SK-N-SH (cell line): ENCODE measurements around the gene CPPED1. TPM values are rescaled to one million over a fixed set of nuclear protein-coding genes. Genes with fewer than 3 reads are reported as not detected.

Experiments
- CTCF ChIA-PET: fragments of 300-600, 350-600 bp; formaldehyde crosslinking; extraction: SDS; loops from one replicate; lab custom pipeline; 2021; lab: Yijun Ruan, JAX
- POLR2A ChIA-PET: fragments of 350-600 bp; sonication (Branson Sonifier 250); formaldehyde crosslinking; extraction: SDS; loops from one replicate; lab custom pipeline; 2020; ENCODE audit warnings: antibody characterized with exemption, inconsistent platforms; lab: Yijun Ruan, JAX
- DNase-seq: peaks from one replicate; pipeline ENCODE4 v3.0.0; 2012
- H2AFZ ChIP-seq: fragments of 200-600 bp; sonication (generic); 2 replicates; pipeline ENCODE4 v1.8.1; 2016; ENCODE audit warnings: antibody characterized with exemption, mild to moderate bottlenecking, low read depth
- H3F3A ChIP-seq: fragments of 200-600 bp; sonication (generic); replicated peaks from 2 replicates; pipeline ENCODE3; 2016; ENCODE audit warnings: antibody characterized with exemption, mild to moderate bottlenecking; ENCODE audit not compliant: insufficient read depth
- H3K27ac ChIP-seq, 2 experiments: fragments of 200-500 bp in 1 of 2; fragments of 200-600 bp in 1 of 2; sonication (Bioruptor generic) in 1 of 2; sonication (generic), shearing (Covaris generic) in 1 of 2; 2 replicates each; pipeline versions ENCODE4 v1.5.1 to v1.6.1; 2014 to 2016; ENCODE audit warnings: low read depth in 2 of 2, inconsistent platforms in 1 of 2, low read length in 1 of 2, mild to moderate bottlenecking in 1 of 2, mixed read lengths in 1 of 2
- H3K27me3 ChIP-seq: fragments of 200-600 bp; sonication (generic), shearing (Covaris generic); 2 replicates; pipeline ENCODE4 v1.6.1; 2016; ENCODE audit warnings: mixed run types; ENCODE audit not compliant: insufficient read depth
- H3K36me3 ChIP-seq, 2 experiments: fragments of 200-500 bp in 1 of 2; fragments of 200-600 bp in 1 of 2; sonication (Bioruptor generic) in 1 of 2; sonication (generic) in 1 of 2; replicated peaks in 1 of 2; 2 replicates each; pipeline versions ENCODE3 to v1.5.1; 2014 to 2016; ENCODE audit warnings: low read length in 1 of 2, mild to moderate bottlenecking in 1 of 2; ENCODE audit not compliant: insufficient read depth in 2 of 2, control insufficient read depth in 1 of 2
- H3K4me1 ChIP-seq, 2 experiments: fragments of 200-500 bp in 1 of 2; fragments of 200-600 bp in 1 of 2; sonication (Bioruptor generic) in 1 of 2; sonication (generic), shearing (Covaris generic) in 1 of 2; 2 replicates each; pipeline versions ENCODE4 v1.5.1 to v1.6.1; 2014 to 2016; ENCODE audit warnings: low read depth in 1 of 2, low read length in 1 of 2, mixed run types in 1 of 2; ENCODE audit not compliant: insufficient read depth in 2 of 2, control insufficient read depth in 1 of 2
- H3K4me2 ChIP-seq: fragments of 200-600 bp; sonication (generic), shearing (Covaris generic); 2 replicates; pipeline ENCODE4 v1.6.1; 2017; ENCODE audit warnings: mixed run types
- H3K4me3 ChIP-seq, 2 experiments: fragments of 200-500 bp in 1 of 2; fragments of 200-600 bp in 1 of 2; sonication (Bioruptor generic) in 1 of 2; sonication (generic), shearing (Covaris generic) in 1 of 2; 2 replicates each; pipeline versions ENCODE4 v1.5.1 to v1.8.1; 2014 to 2016; ENCODE audit warnings: low read depth in 2 of 2, inconsistent platforms in 1 of 2, low read length in 1 of 2, mild to moderate bottlenecking in 1 of 2, mixed read lengths in 1 of 2, moderate library complexity in 1 of 2
- H3K79me2 ChIP-seq: fragments of 200-600 bp; sonication (generic); 2 replicates; pipeline ENCODE4 v1.8.1; 2017; ENCODE audit warnings: mild to moderate bottlenecking; ENCODE audit not compliant: insufficient read depth
- H3K9ac ChIP-seq: fragments of 200-600 bp; sonication (generic); 2 replicates; pipeline ENCODE4 v1.6.1; 2017; ENCODE audit warnings: mixed run types
- H3K9me2 ChIP-seq: fragments of 200-600 bp; sonication (generic); 2 replicates; pipeline ENCODE4 v1.6.1; 2017; ENCODE audit warnings: mixed run types
- H3K9me3 ChIP-seq: fragments of 200-600 bp; sonication (generic); 2 replicates; pipeline ENCODE4 v1.6.1; 2017; ENCODE audit warnings: mixed run types, mild to moderate bottlenecking, moderate library complexity
- H4K20me1 ChIP-seq: fragments of 200-600 bp; sonication (generic); 2 replicates; pipeline ENCODE4 v1.6.1; 2017; ENCODE audit warnings: mild to moderate bottlenecking, mixed run types; ENCODE audit not compliant: insufficient read depth
- CHD2 ChIP-seq: fragments of 150-350 bp; IDR thresholded peaks from 2 replicates; pipeline ENCODE4 v1.6.1; 2018; ENCODE audit warnings: low read length; ENCODE audit not compliant: partially characterized antibody
- CTCF ChIP-seq: fragments of 200-600 bp; sonication (generic); IDR thresholded peaks from 2 replicates; pipeline ENCODE4 v1.6.1; 2017; ENCODE audit warnings: antibody characterized with exemption, mild to moderate bottlenecking, moderate library complexity
- EP300 ChIP-seq, 2 experiments: IDR thresholded peaks; 2 replicates each; pipeline versions ENCODE4 v1.4.0 to v1.6.1; 2012; ENCODE audit warnings: borderline replicate concordance in 1 of 2, low read depth in 1 of 2, low read length in 1 of 2
- FOSL2 ChIP-seq: IDR thresholded peaks from 2 replicates; pipeline ENCODE4 v1.4.0; 2012; ENCODE audit warnings: low read depth, mild to moderate bottlenecking, moderate library complexity, borderline replicate concordance
- IRF3 ChIP-seq: fragments of 150-350 bp; IDR thresholded peaks from 2 replicates; pipeline ENCODE4 v1.6.1; 2016; ENCODE audit warnings: mild to moderate bottlenecking, low read depth, low read length
- JUND ChIP-seq: IDR thresholded peaks from 2 replicates; pipeline ENCODE4 v1.4.0; 2012
- MEF2A ChIP-seq: IDR thresholded peaks from 2 replicates; pipeline ENCODE4 v1.4.0; 2012; ENCODE audit warnings: low read depth, borderline replicate concordance
- MXI1 ChIP-seq: IDR thresholded peaks from 2 replicates; pipeline ENCODE4 v1.6.1; 2012; ENCODE audit warnings: mild to moderate bottlenecking, low read depth, low read length, improper control_type of control experiment
- NFIC ChIP-seq: IDR thresholded peaks from 2 replicates; pipeline ENCODE4 v1.4.0; 2012; ENCODE audit warnings: borderline replicate concordance
- NRF1 ChIP-seq: IDR thresholded peaks from 2 replicates; pipeline ENCODE4 v1.6.1; 2012; ENCODE audit warnings: low read depth, mild to moderate bottlenecking, low read length
- PBX3 ChIP-seq: IDR thresholded peaks from 2 replicates; pipeline ENCODE4; 2012
- POLR2AphosphoS5 ChIP-seq: IDR thresholded peaks from 2 replicates; pipeline ENCODE4 v1.6.1; 2012; ENCODE audit warnings: low read depth, low read length
- RAD21 ChIP-seq: IDR thresholded peaks from 2 replicates; pipeline ENCODE4 v1.6.1; 2012; ENCODE audit warnings: mild to moderate bottlenecking, low read length
- REST ChIP-seq: IDR thresholded peaks from 2 replicates; pipeline ENCODE4 v1.6.1; 2012; ENCODE audit warnings: mild to moderate bottlenecking, low read depth, low read length, moderate library complexity
- RXRA ChIP-seq: IDR thresholded peaks from 2 replicates; pipeline ENCODE4 v1.4.0; 2012; ENCODE audit warnings: low read depth, mild to moderate bottlenecking, borderline replicate concordance
- SMC3 ChIP-seq: IDR thresholded peaks from 2 replicates; pipeline ENCODE4 v1.6.1; 2012; ENCODE audit warnings: low read depth, low read length, improper control_type of control experiment
- TAF1 ChIP-seq: IDR thresholded peaks from 2 replicates; pipeline ENCODE4 v1.6.1; 2012; ENCODE audit warnings: low read depth, mild to moderate bottlenecking, low read length, moderate library complexity, borderline replicate concordance
- TEAD4 ChIP-seq: IDR thresholded peaks from 2 replicates; pipeline ENCODE4 v1.4.0; 2012; ENCODE audit warnings: mild to moderate bottlenecking, borderline replicate concordance; ENCODE audit not compliant: insufficient read depth
- USF1 ChIP-seq: IDR thresholded peaks from 2 replicates; pipeline ENCODE4 v1.4.0; 2012; ENCODE audit warnings: low read depth, borderline replicate concordance
- USF2 ChIP-seq: fragments of 150-350 bp; IDR thresholded peaks from 2 replicates; pipeline ENCODE4 v1.6.1; 2017; ENCODE audit warnings: antibody characterized with exemption, low read length, low read depth, borderline replicate concordance
- YY1 ChIP-seq: IDR thresholded peaks from 2 replicates; pipeline ENCODE4 v1.4.0; 2012; ENCODE audit warnings: low read depth, mild to moderate bottlenecking
- WGBS: methylation state at CpG from one replicate; pipeline ENCODE4 v1.1.6; 2017; ENCODE audit warnings: low lambda C conversion rate; 5-methylcytosine and 5-hydroxymethylcytosine counted together
- polyA plus RNA-seq, 3 experiments: library from polyadenylated mRNA; depleted of rRNA; stranded (reverse); fragments of >200 nt; gene quantifications; 2 replicates each; pipeline ENCODE4 v1.2.3, GENCODE V29; 2012

The CPPED1 gene
- 11.9 and 13.9 TPM in 2 replicates for polyA plus RNA-seq (2012; rRNA removed)
- 14.9 and 15.0 TPM in 2 replicates for polyA plus RNA-seq (2012; cell fraction: cytosol; rRNA removed)
- polyA plus RNA-seq (2012; cell fraction: nucleus; rRNA removed) = 9.7 and 11.9 TPM in 2 replicates

GRCh38 chr16:12803203-12804093 is at the start of gene CPPED1:
Gene CPPED1 (minus strand): TSS chr16:12803887. CDS start chr16:12803776, 111 bp downstream.
- CTCF ChIA-PET = interaction anchor here (0.8 kb wide), 1 partner anchor 230 kb away, joined by 4 read pairs; no protein-coding TSS in a partner anchor
- peak; percentile 95 for DNase-seq
- Histone ChIP-seq H3K9me3 (no peaks in the 10 kb centered on the region), H4K20me1 (no peaks in the 10 kb centered on the region), H3K4me2 (peak within 1 kb of the TSS; percentile 87), H3K9ac (peak within 1 kb of the TSS; percentile 82), H2AFZ (peak within 1 kb of the TSS; percentile 87), H3K4me3 (peak within 1 kb of the TSS; percentile 75 to 82), H3F3A (peaks cover 16% of the 10 kb centered on the region), H3K79me2 (peaks cover 50% of the 10 kb centered on the region), H3K36me3 (peaks cover 0 to 3% of the 10 kb centered on the region in 2 experiments), H3K9me2 (no peaks in the 10 kb centered on the region), H3K27ac (peak within 1 kb of the TSS; percentile 88 to 97), H3K27me3 (no peaks in the 10 kb centered on the region), H3K4me1 (peaks cover 7 to 8% of the 10 kb centered on the region in 2 experiments; a peak in 1 of 4 replicates)
- POLR2A ChIA-PET = interaction anchor here (0.7 to 1.8 kb wide), 6 partner anchors 15 to 51 kb away, joined by 3 to 6 read pairs (median 4); no protein-coding TSS in a partner anchor
- 3% methylated on average over 28 of the region's 56 CpGs for WGBS
- no peak for TF ChIP-seq RXRA
- no peak for TF ChIP-seq JUND
- peak; percentile 97 for TF ChIP-seq TAF1
- no peak for TF ChIP-seq MEF2A
- peak; percentile 98 for TF ChIP-seq YY1
- TF ChIP-seq MXI1 = peak; percentile 63; the same call in 1 of the 2 replicates
- TF ChIP-seq IRF3 = no peak; the same call in 1 of the 2 replicates
- peak; percentile 30; the same call in 1 of the 2 replicates for TF ChIP-seq NRF1
- no peak for TF ChIP-seq TEAD4
- peak; percentile 26 for TF ChIP-seq SMC3
- no peak for TF ChIP-seq CTCF
- no peak for TF ChIP-seq NFIC
- no peak; the same call in 1 of the 2 replicates for TF ChIP-seq PBX3
- no peak for TF ChIP-seq FOSL2
- TF ChIP-seq EP300 (IDR thresholded peaks at IDR 0.05; ENCODE audit: borderline replicate concordance in 1 of 2, low read depth in 1 of 2, low read length in 1 of 2) = peak in 1 of 2 experiments; percentile 42; a peak in 1 of 4 replicates
- TF ChIP-seq USF2 = no peak
- peak; percentile 42 for TF ChIP-seq REST
- TF ChIP-seq POLR2AphosphoS5 = peak; percentile 86
- no peak for TF ChIP-seq USF1
- TF ChIP-seq CHD2 = peak; percentile 63
- TF ChIP-seq RAD21 = peak; percentile 23
